GM19324 (cell line): ENCODE measurements around the gene CLUH.

Experiments used
- ATAC-seq: cut with Tn5 transposase; IDR thresholded peaks from one replicate; pipeline ENCODE4 v1.9.1; 2021; ENCODE audit warnings: mild to moderate bottlenecking, moderate library complexity; ENCODE audit not compliant: unreplicated experiment, low FRiP score

CLUH gene

DNA sequence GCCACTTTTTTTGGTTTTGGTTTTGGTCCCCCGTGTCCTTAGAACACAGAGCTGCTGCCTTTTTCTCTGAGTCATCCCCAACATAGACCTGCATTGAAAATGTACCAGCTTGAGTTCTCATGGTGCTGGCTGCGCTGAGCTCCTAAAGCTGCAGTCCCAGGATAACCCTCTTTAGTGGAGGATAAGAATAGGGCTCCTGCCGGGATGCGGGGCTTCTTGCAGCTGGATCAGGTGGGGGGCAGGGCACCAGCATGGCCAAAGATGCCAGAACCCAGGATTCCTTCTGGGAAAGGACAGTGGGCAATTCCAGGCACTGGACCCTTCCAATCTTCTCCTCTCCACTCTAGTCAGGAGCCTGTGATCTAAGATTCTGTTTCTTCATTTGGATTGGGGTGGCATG lies 8.3 kb upstream of the CLUH start:
- no peak for ATAC-seq

DNA sequence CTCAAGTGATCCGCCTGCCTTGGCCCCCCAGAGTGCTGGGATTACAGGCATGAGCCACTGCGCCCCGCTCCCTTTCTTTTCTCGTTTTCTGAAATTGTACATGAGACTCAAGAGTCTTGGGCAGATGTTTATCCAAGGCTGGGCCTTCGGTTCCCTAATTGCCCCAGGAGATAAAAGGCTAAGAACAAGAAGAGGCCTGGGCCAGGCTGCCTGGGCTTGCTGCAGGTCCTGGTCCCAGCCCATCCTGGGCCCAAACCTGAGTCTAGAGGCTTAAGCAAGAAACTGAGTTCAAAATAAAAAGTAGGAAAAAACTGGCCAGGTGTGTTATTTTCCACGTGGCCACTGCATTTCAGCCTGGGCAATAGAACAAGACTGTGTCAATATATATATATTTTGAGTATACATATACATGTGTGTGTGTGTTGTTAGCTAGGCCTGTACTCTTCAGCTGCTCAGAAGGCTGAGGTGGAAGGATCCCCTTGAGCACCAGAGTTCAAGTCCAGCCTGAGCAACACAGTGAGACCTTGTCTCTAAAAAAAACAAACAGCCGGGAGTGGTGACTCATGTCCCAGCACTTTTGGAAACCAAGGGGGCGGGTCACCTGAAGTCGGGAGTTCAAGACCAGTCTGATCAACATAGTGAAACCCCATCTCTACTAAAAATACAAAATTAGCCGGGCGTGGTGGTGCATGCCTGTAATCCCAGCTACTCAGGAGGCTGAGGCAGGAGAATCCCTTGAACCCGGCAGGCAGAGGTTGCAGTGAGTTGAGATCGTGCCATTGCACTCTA lies 6.8 kb upstream of the CLUH start:
- no peak for ATAC-seq

DNA sequence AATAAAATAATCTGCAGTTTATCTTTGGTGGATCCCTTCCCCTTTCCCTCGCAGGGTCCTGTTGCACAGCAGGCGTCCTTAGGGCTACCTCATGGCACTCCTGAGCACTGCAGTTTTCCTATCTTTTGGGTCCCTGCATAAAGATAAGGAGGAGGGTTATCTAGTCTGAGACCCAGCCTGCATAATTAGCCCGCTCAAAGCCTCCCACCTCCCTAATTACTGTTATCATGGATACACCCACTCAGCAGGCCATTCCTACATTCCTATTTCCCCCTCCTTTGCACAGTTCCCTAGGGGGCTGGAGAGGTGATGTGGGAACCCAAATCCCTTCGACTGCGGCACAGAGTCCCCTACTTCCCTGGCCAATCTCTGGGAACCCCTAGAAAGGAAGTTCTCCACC lies 5.1 kb upstream of the CLUH start:
- no peak for ATAC-seq

DNA sequence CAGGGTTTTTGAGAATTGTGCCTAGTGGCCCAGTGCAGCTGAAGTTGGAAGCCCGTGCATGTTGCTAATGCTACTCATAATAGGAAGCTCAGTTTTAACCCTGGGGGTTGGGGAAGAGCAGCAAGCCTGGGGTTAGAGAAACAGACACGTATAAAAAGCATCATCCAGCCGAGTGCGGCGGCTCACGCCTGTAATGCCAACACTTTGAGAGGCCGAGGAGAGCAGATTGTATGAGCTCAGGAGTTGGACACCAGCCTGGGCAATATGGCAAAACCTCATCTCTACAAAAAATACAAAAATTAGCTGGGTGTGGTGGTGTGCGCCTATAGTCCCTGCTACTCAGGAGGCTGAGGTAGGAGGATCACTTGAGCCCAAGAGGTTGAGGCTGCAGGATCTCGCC lies 2.3 kb upstream of the CLUH start:
- ATAC-seq = no peak

DNA sequence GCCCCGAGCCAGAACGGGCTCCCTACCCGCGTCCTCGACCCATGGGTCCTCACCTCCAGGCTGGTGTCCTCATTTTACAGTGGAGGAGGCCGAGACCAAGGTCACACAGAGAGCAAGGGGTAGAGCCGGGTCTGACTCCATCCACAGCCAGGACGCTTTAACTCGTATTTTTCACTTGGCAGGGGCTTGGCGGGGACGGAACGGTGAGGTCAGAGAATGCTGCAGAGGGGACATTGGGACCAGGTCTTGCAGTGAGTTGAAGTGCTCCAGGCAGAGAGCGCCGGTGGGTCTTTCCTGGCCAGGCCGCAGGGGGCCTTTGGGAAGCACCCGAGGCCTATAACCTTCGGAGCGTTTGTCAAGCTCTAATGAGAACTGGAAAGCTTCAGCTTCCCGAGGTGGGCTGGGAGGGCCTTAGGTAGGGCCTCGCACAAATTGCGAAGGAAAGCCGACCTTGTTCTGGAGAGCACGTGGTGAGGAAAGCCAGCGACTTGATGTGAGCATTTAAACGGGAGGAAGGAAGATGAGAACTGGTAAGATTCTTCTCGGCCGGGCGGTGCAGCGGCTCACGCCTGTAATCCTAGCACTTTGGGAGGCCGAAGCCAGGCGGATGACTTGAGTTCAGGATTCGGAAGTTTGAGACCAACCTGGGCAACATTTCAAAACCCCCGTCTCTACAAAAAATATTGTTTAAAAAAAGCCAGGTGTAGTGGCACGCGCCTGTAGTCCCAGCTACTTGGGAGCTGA lies 908 bp upstream of the CLUH start:
- ATAC-seq = no peak

DNA sequence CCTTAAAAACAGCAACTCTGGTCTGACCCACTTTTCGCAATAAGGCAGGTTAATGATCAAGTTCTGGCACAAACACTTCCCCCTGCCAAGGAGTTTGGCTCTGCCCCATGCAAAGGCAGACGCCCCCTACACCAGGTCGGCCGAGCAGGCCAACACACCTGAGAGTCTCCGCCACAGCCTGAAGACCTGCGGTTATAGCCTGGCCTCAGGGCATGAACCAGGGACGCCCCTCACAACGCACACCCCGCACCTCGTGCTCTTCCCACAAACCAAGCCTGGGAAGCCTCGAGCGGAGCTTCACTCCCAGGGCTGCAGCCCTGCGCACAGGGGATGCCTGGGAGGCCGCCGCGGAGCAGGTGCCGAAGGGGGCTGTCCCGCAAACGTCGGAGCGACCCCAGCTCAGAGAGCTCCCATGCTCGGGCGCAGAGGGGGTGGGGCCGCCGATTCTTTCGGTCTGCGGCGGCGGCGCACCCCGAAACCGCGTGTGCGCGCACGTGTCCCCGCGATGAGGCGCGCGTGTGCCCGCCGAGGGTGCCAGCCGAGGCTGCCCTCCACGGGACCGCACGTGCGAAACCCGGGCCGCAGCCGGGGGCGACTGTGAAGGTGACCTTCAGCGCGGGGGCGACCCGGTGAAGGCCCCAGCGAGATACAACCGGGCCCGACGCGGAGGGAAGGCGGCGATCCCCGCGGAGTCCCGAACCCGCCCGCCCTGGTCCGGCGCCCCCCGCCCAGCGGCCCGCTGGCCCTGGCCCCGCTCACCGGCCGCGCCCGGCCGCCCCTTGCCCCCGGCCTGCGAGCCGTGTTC lies 559 bp downstream of the CLUH start:
- ATAC-seq = peak; percentile 33

DNA sequence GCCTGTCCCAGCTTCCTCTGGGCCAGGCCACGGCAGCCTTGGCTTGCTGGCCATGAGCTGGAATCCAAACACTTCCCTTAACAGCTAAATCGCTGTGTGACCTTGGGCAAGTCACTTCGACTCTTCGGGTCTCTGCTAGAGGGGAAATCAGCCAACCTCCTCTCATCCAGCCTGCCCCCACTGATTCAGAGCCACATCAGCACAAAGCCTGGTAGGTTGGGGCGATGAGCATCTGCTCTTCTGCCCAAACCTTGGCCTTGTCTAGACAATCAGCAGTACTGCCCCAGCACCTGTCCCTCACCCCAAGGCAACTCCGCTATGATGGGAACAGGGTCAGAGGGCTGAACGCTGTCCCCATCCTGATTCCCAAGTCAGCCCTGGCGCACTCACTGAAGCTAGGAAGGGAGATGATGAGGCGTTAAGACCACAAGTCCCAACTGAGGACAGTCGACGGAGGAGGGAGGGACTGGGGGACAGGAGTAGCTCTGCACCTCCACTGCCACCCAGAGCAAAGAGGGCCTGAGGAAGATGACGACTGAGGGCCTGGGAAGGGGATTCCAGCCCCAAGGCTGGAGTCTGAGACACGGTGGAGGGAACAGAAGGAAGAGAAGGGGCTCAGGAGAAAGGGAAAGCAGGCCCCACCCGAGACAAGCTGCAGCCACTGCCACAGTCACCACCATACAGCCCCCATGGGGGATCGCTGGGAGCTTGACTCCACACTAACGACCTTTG lies 1.3 kb downstream of the CLUH start:
- ATAC-seq = no peak

DNA sequence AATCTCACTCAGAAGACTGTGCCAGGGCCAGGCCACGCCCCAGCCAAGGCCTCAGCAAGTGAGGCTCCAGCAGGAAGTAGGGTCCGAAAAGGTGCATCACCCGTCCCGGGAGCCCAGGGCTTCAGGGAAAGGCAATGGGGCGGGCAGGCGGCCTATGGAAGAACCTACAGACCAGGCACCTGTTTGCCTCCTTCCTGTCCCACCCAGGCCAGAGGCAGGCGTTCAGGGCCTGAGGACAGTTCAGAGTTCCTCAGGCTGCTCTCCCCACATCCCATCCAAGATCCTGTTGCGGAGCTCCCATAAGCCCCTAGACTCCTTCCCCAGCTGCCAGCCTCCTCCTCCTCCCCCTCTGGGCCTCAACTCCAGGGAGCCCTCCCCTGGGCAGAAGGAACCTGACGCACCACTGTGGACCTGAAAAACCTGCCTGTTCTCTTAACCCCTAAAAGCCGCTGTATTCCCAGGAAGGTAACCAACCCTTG lies 2.3 kb downstream of the CLUH start:
- no peak for ATAC-seq

DNA sequence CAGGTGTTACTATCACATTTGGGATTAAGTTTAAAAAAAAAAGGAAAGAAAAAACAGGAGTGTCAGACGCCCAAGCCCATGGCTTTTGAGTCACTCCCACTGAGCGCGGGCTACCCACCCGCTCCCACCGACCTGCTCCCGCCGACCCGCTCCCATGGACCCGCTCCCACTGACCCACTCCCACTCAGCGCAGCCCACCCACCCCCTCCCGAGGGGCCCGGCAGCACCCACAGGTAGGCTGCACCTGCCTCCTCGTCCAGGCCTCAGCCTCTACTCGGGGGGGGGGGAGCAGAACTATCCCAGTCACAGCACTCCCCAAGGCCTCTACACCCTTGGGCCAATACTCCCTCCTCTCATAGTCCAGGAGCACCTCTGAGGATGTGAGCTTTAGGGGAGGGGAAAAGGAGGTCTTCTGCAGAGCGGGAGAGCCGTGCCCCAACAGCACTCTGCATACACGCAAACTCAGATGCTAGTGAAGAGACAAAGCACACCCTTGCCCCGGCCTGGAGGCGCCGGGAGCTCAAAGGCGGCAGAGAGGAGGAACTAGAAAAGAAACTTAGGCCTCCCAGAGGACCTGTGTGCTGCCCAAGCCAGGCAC lies 2.9 kb downstream of the CLUH start:
- no peak for ATAC-seq

DNA sequence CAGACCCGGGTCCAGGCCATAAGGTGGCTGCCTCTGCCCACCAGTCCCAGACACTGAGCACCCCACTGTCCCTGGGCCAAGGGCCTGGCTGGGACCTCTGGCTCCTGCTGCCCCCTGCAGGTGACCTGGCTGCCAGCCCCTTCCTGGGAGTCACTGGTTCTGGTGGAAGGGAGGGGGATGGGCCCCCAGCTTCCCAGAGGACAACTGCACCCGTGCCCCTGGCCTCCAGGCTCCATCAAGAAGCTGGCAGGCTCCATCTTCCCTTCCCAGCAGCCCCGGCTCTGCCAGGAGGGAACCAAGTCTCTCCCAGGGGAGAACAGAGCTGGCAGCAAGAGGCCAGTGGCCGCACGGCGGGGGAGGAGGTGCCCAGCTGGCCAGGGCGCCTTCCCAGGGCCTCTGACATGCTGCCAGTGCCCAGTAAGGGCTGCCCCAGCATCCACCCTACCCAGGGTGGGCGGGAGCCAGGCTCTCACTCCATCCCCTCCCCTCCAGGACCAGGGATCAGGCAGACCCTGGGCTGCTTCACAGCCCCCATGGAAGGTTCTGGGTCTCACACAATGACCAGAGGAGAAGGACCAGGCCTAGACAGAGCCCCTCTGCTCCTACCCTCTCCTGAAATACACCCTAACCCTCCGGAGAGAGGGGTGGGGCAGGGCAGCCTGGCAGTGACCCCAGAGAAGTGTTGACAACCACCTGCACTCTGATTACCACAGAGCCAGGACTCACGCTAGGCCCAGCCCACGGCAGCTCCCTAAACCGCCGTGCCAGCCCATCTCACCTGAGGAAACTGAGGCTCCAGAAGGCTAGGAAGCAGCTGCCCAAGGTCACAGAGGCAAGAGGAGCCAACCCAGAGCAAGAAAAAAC lies 3.6 kb downstream of the CLUH start:
- ATAC-seq = no peak

DNA sequence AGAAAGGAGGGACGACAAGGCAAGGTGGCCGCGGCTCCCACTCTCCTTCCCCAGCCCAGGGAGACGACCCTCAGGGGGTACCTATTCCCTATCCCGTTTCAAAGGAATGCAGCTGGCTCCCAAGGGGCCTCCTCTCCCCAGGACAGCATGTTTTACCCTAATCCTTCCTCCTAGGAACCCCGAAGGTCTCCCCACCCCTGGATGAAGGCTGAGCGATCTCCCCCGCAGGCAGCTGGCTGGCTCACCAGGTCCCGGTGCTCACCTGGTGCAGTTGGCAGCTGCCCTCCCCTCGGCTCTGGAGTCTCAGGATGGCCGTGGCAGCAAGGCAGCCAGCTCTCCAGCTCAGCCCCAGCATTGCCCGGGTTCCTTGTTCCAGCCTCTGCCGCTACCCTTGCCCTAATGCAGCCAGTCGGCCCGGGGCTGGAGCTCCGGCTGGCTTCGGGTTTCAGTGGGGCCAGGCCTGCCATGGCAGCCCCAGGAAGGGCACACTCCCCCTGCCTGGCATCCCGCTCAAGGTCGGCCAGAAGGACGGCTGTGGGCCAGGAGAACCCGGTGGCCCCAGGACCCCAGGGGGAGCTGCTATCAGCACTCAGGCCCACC lies 4.6 kb downstream of the CLUH start:
- no peak for ATAC-seq

DNA sequence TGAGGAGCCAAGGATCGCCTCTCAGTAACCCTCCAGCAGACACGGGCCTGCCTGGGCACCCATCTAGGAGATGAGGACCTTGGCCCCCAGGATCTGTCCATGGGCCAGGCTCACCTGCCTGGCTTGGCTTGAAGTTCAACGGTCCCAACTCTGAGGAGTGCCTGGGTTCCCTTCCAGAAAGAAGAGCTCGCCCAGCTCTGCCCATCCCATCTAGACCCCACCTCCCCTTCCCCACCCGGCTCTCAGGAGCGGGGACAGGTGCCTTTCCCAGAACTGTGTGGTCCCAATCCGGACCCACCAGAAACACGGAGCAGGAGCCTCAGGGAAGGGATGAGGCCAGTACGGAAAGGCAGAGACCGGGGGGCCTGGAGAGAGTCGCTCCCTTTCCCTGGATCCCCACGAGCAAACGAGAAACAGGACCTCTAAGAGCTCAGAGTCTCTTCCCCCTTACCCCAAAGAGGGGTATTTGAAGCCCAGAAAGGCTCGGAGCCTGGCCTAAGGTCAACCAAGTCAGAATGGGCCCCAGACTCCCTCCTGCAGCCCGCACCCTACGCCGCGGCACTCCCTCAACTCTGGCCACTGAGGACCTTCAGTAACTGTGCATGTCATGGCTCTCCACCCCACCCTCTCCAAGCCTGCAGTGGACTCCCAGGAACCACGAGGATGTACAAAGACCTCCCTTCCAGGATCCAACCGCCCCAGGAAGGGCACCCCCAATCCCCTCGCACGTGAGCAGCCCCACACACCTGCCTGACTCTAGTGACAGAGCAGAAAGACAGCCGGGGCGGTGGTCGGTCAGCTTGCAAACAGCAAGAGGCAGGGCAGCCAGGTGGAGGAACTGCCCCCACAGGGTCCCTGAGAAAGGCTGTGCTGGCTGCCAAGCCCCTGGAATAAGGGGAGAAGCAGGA lies 5.4 kb downstream of the CLUH start:
- no peak for ATAC-seq

DNA sequence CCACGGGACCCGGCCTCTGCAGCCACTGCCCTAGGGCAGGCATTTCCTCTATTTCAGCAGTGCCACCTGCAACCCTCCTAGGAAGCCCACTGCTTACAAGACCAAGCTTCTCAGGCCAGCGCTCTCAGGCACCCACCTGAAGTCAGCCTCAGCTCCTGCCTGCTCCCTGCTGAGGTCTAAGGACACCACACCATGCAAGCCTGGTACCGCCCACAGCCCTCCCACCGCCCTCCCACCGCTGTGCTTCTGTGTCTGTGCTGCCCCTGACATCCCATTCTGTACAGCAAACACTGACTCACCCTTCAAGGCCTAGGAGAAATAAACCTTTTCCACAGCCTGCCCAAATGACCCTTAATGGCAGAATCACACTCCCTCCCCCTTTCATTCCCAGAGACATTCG lies 6.3 kb downstream of the CLUH start:
- ATAC-seq = no peak

DNA sequence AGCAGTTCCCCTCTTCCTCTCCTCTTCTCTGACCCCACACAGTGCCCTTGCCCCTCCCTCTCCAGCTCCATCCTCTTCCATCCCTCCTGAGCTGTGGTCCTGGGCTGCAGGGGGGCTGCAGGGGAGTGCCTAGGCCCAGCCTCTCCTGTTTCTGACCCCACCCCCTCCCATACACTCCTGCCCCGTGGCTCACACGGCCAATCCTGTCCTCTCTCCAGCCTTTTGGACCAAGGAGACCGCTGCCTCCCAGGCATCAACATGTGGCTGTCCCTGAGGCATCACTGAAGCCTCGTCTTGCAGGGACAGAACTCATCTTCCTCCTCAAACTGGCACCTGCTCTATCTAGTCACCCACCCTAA lies 6.7 kb downstream of the CLUH start:
- no peak for ATAC-seq

DNA sequence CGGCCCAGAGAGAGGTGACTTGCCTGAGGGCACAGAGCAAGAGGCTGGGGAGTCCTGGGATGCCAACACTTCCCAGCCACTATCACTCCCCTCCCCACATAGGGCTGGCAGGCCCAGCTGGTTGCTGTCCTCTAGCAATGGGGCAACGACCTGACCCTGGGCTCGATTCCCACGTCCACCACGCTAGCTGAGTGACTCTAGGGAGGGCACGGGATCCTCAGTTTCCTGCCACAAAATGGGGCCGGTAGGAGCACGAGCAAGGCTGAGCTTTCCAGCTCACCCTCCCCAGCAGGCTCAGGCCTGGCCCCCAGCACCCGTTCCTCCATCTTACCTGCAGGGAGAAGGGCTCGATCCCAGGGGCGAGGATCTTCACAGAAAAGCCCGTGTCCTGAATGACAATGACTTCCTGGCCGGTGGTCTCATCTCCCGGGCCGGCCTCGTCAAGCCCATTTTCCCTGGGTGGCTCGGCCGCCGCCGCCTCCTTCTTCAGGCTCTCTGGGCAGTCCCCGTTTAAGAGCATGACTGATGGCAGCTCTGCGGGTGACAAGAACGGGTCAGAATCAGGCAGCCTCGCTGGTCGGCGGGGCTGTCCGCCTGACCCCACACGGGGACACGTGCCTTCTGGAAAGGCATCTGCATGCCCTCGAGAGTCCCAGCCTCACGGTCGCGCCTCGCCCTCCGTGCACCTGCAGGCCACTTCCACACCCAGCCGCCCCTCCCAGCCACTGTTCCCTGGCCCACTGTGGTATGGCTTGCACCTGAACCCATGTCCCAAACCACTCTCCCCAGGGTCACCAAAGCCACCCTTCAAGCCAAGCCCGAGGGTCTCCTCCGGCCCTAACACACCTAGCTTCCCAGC lies 7.3 kb downstream of the CLUH start:
- ATAC-seq = no peak

DNA sequence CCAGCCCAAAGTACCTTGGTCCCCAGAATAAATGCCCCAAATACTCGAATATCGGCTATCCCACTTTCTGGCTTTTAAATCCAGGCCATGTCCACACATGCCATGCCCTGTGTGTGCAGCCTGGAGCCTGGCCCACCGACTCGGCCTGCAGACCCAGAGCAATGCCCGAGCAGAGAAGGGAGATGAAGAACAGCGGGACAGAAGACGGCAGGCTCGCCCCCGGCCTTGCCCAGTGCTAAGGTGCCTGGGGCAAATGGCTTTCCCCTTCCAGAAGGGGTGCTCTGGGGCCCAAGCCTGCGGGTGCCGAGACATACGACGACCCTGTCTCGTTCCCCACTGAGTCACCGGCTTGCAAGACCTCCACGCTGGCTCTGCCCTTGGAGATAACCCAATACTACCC lies 8.0 kb downstream of the CLUH start:
- ATAC-seq = no peak

DNA sequence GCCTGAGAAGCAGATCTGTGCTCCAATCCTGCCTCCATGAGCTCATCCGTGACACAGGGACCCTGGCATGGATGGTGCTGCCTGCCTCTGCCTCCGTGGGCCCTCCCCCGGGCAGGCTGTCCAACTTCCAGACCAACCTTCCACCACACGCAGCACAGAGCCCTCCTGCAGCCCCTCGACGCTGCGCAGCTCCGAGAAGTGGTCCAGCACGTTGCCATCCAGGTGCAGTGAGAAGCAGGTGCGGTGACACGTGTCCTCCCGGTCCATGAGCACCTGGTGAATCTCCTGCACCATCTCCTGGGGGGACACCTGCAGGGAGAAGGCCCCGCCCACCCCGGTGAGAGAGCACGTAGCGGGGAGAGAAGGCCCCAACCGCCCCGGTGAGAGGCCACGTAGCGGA lies 8.4 kb downstream of the CLUH start:
- no peak for ATAC-seq
